ENCODE data around the gene CLK3.

CLK3 gene

DNA sequence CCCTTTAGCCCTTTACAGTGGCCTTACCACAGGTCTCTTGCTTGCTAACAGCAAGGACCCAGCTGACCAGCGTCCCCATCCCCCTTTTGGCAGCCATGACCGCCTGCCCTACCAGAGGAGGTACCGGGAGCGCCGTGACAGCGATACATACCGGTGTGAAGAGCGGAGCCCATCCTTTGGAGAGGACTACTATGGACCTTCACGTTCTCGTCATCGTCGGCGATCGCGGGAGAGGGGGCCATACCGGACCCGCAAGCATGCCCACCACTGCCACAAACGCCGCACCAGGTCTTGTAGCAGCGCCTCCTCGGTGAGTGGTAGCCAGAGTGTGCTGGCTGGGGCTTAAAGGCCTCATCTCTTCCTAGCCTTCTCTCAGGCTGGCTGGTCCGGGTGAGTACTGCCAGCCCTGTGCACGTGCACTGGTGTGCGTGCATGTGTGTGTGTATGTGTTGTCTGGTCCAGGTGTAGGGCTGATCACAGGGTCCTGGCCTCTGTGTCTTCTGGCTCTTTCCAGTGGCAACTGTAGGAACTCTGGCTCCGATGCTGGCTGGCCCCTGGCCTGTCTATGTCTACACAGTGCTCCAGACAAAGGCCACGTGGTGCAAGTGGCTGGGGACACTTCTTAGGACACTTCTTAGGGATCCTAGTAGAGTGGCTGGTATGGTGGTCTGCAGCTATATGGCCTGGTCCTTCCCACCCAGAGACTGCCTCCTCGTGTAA is 4.4 kb downstream of the CLK3 start:
- Histone ChIP-seq H3K4me3 (ENCODE audit: low read depth, low read length) (no peak overlapping the region), H2AFZ (no peak overlapping the region), H3K79me2 (peaks cover 21% of the 10 kb centered on the region), H3K9me3 (ENCODE audit: control insufficient read depth, low read length) (no peaks in the 10 kb centered on the region), H3K36me3 (ENCODE audit: control insufficient read depth, insufficient read depth, low read length) (no peaks in the 10 kb centered on the region), H3K4me1 (peaks cover 12% of the 10 kb centered on the region), H3K27ac (no peak overlapping the region), H3K4me2 (ENCODE audit: low read length) (no peak overlapping the region), H3K9ac (no peak overlapping the region), H3K27me3 (ENCODE audit: control insufficient read depth, insufficient read depth, low read length) (no peaks in the 10 kb centered on the region)
- TF ChIP-seq, protein P1, sequence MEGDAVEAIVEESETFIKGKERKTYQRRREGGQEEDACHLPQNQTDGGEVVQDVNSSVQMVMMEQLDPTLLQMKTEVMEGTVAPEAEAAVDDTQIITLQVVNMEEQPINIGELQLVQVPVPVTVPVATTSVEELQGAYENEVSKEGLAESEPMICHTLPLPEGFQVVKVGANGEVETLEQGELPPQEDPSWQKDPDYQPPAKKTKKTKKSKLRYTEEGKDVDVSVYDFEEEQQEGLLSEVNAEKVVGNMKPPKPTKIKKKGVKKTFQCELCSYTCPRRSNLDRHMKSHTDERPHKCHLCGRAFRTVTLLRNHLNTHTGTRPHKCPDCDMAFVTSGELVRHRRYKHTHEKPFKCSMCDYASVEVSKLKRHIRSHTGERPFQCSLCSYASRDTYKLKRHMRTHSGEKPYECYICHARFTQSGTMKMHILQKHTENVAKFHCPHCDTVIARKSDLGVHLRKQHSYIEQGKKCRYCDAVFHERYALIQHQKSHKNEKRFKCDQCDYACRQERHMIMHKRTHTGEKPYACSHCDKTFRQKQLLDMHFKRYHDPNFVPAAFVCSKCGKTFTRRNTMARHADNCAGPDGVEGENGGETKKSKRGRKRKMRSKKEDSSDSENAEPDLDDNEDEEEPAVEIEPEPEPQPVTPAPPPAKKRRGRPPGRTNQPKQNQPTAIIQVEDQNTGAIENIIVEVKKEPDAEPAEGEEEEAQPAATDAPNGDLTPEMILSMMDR (IDR thresholded peaks at IDR 0.05): no peak

DNA sequence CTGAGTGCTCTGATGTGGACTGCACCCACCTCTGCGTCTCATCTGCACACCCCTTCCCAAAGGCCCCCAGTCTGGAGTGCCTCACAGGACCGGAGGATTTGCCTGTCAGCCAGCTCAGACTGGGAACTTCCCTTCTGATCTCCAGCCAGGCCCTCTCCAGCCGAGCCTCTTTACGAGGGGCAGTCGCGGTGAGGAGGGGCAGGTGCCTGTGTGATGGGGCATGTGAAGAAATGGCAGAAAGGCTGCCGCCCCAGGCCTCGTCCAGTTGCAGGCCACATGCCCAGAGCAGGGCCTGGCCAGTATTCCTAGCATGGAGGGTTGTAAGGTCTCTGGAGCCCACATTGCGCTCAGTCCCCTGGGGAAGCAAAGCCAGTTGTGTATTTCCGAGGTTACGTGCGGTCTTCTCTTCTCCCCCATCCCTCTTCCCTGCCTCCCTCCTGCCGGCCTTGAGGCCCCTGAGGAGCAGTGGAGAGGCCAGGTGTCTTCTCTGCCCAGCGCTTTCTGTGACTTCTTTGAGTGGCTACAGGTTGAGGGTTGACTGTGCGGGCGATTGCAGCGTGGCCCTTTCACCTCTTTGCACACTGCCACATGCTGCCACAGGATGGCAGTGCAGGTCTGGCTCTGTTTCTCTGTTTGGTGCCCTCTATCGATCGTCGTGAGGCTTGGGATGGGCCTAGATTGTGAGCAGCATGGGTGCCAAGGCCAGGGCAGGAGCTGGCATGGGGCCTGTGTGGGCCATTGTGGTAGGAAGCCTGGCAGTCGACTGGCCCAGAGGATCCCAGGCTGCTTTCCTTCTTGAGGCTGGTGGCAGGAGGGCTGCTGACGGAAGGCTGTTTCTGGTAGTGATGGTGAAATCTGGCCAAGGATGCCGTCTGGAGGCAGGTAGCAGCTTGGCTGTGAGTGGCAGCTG is 5.3 kb downstream of the CLK3 start:
- no peak overlapping the region for H3K4me2 ChIP-seq (ENCODE audit: low read length)
- no peak overlapping the region for H3K4me3 ChIP-seq (ENCODE audit: low read depth, low read length)
- H3K27me3 ChIP-seq (ENCODE audit: control insufficient read depth, insufficient read depth, low read length): no peaks in the 10 kb centered on the region
- H3K36me3 ChIP-seq (ENCODE audit: control insufficient read depth, insufficient read depth, low read length): no peaks in the 10 kb centered on the region
- peaks cover 21% of the 10 kb centered on the region for H3K79me2 ChIP-seq
- peaks cover 12% of the 10 kb centered on the region for H3K4me1 ChIP-seq
- H3K9me3 ChIP-seq (ENCODE audit: control insufficient read depth, low read length): no peaks in the 10 kb centered on the region
- no peak overlapping the region for H2AFZ ChIP-seq
- H3K27ac ChIP-seq: no peak overlapping the region
- H3K9ac ChIP-seq: no peak overlapping the region
- TF ChIP-seq, protein P1 (IDR thresholded peaks at IDR 0.05): peak; percentile 46

DNA sequence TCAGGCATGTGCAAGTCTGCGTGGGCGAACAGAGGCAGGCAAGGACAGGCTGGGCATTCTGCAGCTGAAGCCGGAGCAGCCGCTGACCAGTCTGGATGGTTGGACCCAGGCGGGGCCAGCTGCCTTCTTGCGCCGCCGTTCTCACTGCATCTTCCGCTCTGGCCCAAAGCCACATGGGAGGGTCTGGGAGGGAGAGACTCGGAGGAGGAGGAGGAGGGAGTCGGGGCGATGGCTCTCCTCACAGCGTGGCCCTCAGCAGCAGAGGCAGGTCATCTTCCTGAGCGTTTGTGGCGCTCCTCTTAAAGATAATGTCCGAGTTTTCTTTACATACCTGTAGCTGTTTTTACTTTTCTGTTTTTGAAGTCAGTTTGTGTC is 5.9 kb downstream of the CLK3 start:
- no peak overlapping the region for H3K27ac ChIP-seq
- no peaks in the 10 kb centered on the region for H3K27me3 ChIP-seq (ENCODE audit: control insufficient read depth, insufficient read depth, low read length)
- no peaks in the 10 kb centered on the region for H3K36me3 ChIP-seq (ENCODE audit: control insufficient read depth, insufficient read depth, low read length)
- H3K79me2 ChIP-seq: peaks cover 18% of the 10 kb centered on the region
- H3K9me3 ChIP-seq (ENCODE audit: control insufficient read depth, low read length): no peaks in the 10 kb centered on the region
- no peak overlapping the region for H3K9ac ChIP-seq
- TF ChIP-seq, protein P1 (IDR thresholded peaks at IDR 0.05): no peak
- no peak overlapping the region for H2AFZ ChIP-seq
- H3K4me3 ChIP-seq (ENCODE audit: low read depth, low read length): no peak overlapping the region
- H3K4me1 ChIP-seq: peaks cover 12% of the 10 kb centered on the region
- H3K4me2 ChIP-seq (ENCODE audit: low read length): no peak overlapping the region

DNA sequence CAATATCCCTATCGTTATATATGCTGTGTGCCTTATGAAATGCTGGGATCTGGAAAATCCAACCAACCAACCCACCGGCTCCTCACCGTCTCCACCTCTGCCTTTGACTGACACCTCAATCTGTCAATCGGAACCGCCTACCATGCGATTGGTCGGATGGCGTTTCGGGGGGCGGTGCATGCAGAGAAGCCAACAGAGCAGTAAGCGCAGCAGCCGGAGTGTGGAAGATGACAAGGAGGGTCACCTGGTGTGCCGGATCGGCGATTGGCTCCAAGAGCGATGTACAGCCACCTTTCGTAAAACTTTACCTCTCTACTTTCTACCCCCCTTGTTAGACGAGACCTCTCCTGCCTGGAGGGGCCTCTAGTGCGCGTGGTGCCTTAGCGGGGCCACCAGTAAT is 6.3 kb downstream of the CLK3 start:
- no peaks in the 10 kb centered on the region for H3K36me3 ChIP-seq (ENCODE audit: control insufficient read depth, insufficient read depth, low read length)
- no peak overlapping the region for H3K4me3 ChIP-seq (ENCODE audit: low read depth, low read length)
- H3K27me3 ChIP-seq (ENCODE audit: control insufficient read depth, insufficient read depth, low read length): no peaks in the 10 kb centered on the region
- H3K27ac ChIP-seq: no peak overlapping the region
- no peak overlapping the region for H3K4me2 ChIP-seq (ENCODE audit: low read length)
- H3K9me3 ChIP-seq (ENCODE audit: control insufficient read depth, low read length): no peaks in the 10 kb centered on the region
- peaks cover 18% of the 10 kb centered on the region for H3K79me2 ChIP-seq
- H2AFZ ChIP-seq: no peak overlapping the region
- H3K4me1 ChIP-seq: peaks cover 10% of the 10 kb centered on the region
- TF ChIP-seq, protein P1 (IDR thresholded peaks at IDR 0.05): no peak
- no peak overlapping the region for H3K9ac ChIP-seq

Measured in parathyroid adenoma (tissue), 2 donors.